SU-DHL-6 (cell line): ENCODE measurements around the gene DOCK1.

Experiments
- H2AFZ ChIP-seq: fragments of 200-600 bp; sonication (generic); 2 replicates; pipeline ENCODE4 v1.6.1; 2014; ENCODE audit warnings: low read depth, mild to moderate bottlenecking, moderate library complexity, mixed read lengths, antibody characterized with exemption, low read length; ENCODE audit not compliant: severe bottlenecking
- H3F3A ChIP-seq: fragments of 200-600 bp; shearing (Covaris generic); 2 replicates; pipeline ENCODE4 v1.6.0; 2016; ENCODE audit warnings: antibody characterized with exemption, mild to moderate bottlenecking; ENCODE audit not compliant: insufficient read depth
- H3K27ac ChIP-seq: fragments of 200-600 bp; sonication (generic); 2 replicates; pipeline ENCODE4 v1.5.1; 2016; ENCODE audit warnings: low read depth, mild to moderate bottlenecking, low read length, moderate library complexity, mixed read lengths
- H3K27me3 ChIP-seq: fragments of 200-600 bp; sonication (generic), shearing (Covaris generic); 2 replicates; pipeline ENCODE4 v1.6.0; 2014; ENCODE audit warnings: mild to moderate bottlenecking, low read length
- H3K36me3 ChIP-seq: fragments of 200-600 bp; sonication (generic); 2 replicates; pipeline ENCODE4 v1.6.1; 2014; ENCODE audit warnings: mild to moderate bottlenecking, low read length, mixed read lengths
- H3K4me2 ChIP-seq: fragments of 300-600, 200-600 bp; shearing (Covaris generic), sonication (generic); 2 replicates; pipeline ENCODE4 v1.6.0; 2014; ENCODE audit warnings: low read length, low read depth, mild to moderate bottlenecking; ENCODE audit not compliant: poor library complexity, severe bottlenecking
- H3K4me3 ChIP-seq: fragments of 200-600 bp; sonication (generic); 2 replicates; pipeline ENCODE4 v1.5.1; 2014; ENCODE audit warnings: antibody characterized with exemption, low read length, mild to moderate bottlenecking, mixed read lengths; ENCODE audit not compliant: insufficient read depth, poor library complexity, severe bottlenecking
- H3K79me2 ChIP-seq: fragments of 200-600 bp; sonication (generic); 2 replicates; pipeline ENCODE4 v1.6.1; 2014; ENCODE audit warnings: mild to moderate bottlenecking, low read length, moderate library complexity; ENCODE audit not compliant: insufficient read depth
- H3K9ac ChIP-seq: fragments of 200-600 bp; sonication (generic); 2 replicates; pipeline ENCODE4 v1.7.0; 2014; ENCODE audit warnings: mild to moderate bottlenecking, low read length
- H3K9me2 ChIP-seq: fragments of 200-600 bp; sonication (generic); replicated peaks from 2 replicates; pipeline ENCODE4 v1.6.1; 2014; ENCODE audit warnings: low read length; ENCODE audit not compliant: insufficient read depth
- H3K9me3 ChIP-seq: fragments of 200-600 bp; sonication (generic); 2 replicates; pipeline ENCODE4 v1.6.1; 2014; ENCODE audit warnings: low read length, mixed read lengths; ENCODE audit not compliant: insufficient read depth
- H4K20me1 ChIP-seq: fragments of 200-600 bp; sonication (generic); 2 replicates; pipeline ENCODE4 v1.6.1; 2014; ENCODE audit warnings: low read depth, mild to moderate bottlenecking, antibody characterized with exemption, low read length, moderate library complexity, mixed read lengths
- CTCF ChIP-seq: fragments of 200-600 bp; sonication (generic); IDR thresholded peaks from one replicate; pipeline ENCODE4 v1.5.1; 2017; ENCODE audit warnings: antibody characterized with exemption, mild to moderate bottlenecking, low read length, moderate library complexity; ENCODE audit not compliant: insufficient read depth, poor library complexity, severe bottlenecking
- EZH2phosphoT487 ChIP-seq: fragments of 200-600 bp; sonication (generic), shearing (Covaris generic); conservative IDR thresholded peaks from 2 replicates; pipeline ENCODE4 v1.6.1; 2018; ENCODE audit warnings: mild to moderate bottlenecking, antibody characterized with exemption, low read length, moderate library complexity, mixed read lengths

The DOCK1 gene

GRCh38 chr10:127451628-127452027 lies 546.4 kb downstream of the DOCK1 start:
- H3K27ac ChIP-seq = no peak overlapping the region
- no peak overlapping the region for H3K4me2 ChIP-seq
- H2AFZ ChIP-seq = no peak overlapping the region
- no peaks in the 10 kb centered on the region for H3K27me3 ChIP-seq
- no peak overlapping the region for H3K4me3 ChIP-seq
- no peaks in the 10 kb centered on the region for H3K9me2 ChIP-seq
- H3K9me3 ChIP-seq = no peaks in the 10 kb centered on the region
- H3K36me3 ChIP-seq = no peaks in the 10 kb centered on the region
- no peak overlapping the region for H3K9ac ChIP-seq
- TF ChIP-seq CTCF (no peak), EZH2phosphoT487 (no peak)
- H3F3A ChIP-seq = no peaks in the 10 kb centered on the region
- no peaks in the 10 kb centered on the region for H3K79me2 ChIP-seq
- no peaks in the 10 kb centered on the region for H4K20me1 ChIP-seq

- Histone ChIP-seq H3K9me2 (no peaks in the 10 kb centered on the region), H3K36me3 (no peaks in the 10 kb centered on the region), H3F3A (no peaks in the 10 kb centered on the region), H3K79me2 (no peaks in the 10 kb centered on the region), H3K27ac (no peak overlapping the region), H3K9me3 (no peaks in the 10 kb centered on the region), H3K27me3 (no peaks in the 10 kb centered on the region), H3K9ac (no peak overlapping the region), H2AFZ (no peak overlapping the region), H4K20me1 (no peaks in the 10 kb centered on the region), H3K4me2 (no peak overlapping the region), H3K4me3 (no peak overlapping the region)
- TF ChIP-seq EZH2phosphoT487 = no peak
- TF ChIP-seq CTCF = no peak
These were observed 547.3 kb downstream of the DOCK1 start for GRCh38 chr10:127452568-127452967.

GRCh38 chr10:127453706-127454105 lies 548.5 kb downstream of the DOCK1 start:
- no peaks in the 10 kb centered on the region for H3F3A ChIP-seq
- H4K20me1 ChIP-seq = no peaks in the 10 kb centered on the region
- no peaks in the 10 kb centered on the region for H3K79me2 ChIP-seq
- no peak overlapping the region for H3K27ac ChIP-seq
- no peak overlapping the region for H3K4me3 ChIP-seq
- no peaks in the 10 kb centered on the region for H3K9me3 ChIP-seq
- H3K9ac ChIP-seq = no peak overlapping the region
- no peaks in the 10 kb centered on the region for H3K27me3 ChIP-seq
- H3K4me2 ChIP-seq = no peak overlapping the region
- H3K9me2 ChIP-seq = no peaks in the 10 kb centered on the region
- H2AFZ ChIP-seq = no peak overlapping the region
- H3K36me3 ChIP-seq = no peaks in the 10 kb centered on the region
- no peak for TF ChIP-seq EZH2phosphoT487
- no peak for TF ChIP-seq CTCF
